ENCODE results near the gene SLIT3.

Gene SLIT3

DNA sequence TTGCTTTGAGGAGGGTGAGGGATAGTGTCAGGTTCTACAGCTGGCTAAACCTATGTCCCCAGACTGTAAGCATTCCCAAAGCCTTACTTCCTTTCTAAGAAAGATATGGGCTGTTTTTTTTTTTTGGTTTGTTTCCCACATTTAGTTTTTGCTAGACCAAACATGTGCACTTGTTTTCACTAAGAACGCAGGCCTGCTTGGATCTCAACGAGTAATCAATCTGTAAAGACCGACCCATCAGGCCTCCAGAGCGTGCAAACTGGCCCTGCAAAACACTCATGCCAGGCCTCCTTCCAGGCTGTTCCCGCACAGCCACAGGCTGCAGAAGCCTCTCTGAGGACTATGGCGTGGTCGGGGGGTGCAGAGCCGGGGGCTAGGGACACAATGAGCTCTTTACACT is 416.9 kb downstream of the SLIT3 start:
- Histone ChIP-seq H3K36me3 (ENCODE audit: insufficient read depth, low read length) (no peaks in the 10 kb centered on the region), H3K4me1 (ENCODE audit: control insufficient read depth, insufficient read depth, low read length) (peaks cover 6% of the 10 kb centered on the region), H3K9ac (ENCODE audit: low read depth, low read length) (no peak overlapping the region), H3K9me3 (replicated peaks; ENCODE audit: low read length) (no peaks in the 10 kb centered on the region), H3K4me2 (ENCODE audit: low read length) (no peak overlapping the region), H3K4me3 (ENCODE audit: low read length) (no peak overlapping the region), H3K27me3 (ENCODE audit: control insufficient read depth, insufficient read depth, low read length) (no peaks in the 10 kb centered on the region)

DNA sequence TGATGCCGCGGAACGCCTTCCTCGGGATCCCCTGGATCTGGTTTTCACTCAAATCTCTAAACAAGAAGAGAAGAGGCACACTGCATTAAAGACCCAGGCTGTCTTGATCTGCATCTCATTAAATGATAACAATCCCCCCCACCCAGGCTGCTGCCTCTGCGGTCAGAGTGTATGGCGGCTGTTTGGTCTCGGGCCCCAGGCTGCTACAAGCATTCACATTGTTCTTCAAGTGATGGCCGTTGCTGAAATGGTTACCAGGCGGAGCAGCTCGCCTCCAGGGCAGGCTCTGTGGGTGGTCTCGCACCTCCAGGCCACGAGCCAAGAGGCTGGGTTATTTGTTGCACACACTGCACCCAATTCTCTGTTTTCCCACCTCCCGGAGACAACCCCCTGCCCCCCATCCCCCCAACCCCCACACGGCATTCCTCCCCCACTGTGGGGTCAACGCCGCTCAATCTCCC is 417.6 kb downstream of the SLIT3 start:
- Histone ChIP-seq H3K9me3 (replicated peaks; ENCODE audit: low read length) (no peaks in the 10 kb centered on the region), H3K4me1 (ENCODE audit: control insufficient read depth, insufficient read depth, low read length) (peaks cover 6% of the 10 kb centered on the region), H3K4me3 (ENCODE audit: low read length) (no peak overlapping the region), H3K4me2 (ENCODE audit: low read length) (no peak overlapping the region), H3K9ac (ENCODE audit: low read depth, low read length) (no peak overlapping the region), H3K36me3 (ENCODE audit: insufficient read depth, low read length) (no peaks in the 10 kb centered on the region), H3K27me3 (ENCODE audit: control insufficient read depth, insufficient read depth, low read length) (no peaks in the 10 kb centered on the region)

DNA sequence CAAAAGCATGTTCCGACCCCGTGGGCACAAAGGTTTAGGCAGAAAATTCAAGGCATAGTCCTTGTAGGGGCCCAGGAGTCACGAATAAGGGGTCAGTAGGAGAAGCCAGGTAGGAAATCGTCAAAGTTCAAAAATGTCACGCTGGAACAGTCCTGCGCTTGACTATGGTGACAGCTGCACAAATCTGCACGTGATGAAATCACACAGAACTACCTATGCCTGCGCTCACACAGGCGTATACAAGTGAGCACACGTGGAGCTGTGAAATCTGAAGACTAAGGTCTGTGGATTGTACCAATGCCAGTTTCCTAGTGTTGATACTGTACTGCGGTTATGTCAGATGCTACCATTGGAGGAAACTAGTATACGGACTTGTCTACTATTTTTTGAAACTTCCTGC is 418.7 kb downstream of the SLIT3 start:
- no peaks in the 10 kb centered on the region for H3K9me3 ChIP-seq (replicated peaks; ENCODE audit: low read length)
- H3K4me1 ChIP-seq (ENCODE audit: control insufficient read depth, insufficient read depth, low read length): peaks cover 6% of the 10 kb centered on the region

DNA sequence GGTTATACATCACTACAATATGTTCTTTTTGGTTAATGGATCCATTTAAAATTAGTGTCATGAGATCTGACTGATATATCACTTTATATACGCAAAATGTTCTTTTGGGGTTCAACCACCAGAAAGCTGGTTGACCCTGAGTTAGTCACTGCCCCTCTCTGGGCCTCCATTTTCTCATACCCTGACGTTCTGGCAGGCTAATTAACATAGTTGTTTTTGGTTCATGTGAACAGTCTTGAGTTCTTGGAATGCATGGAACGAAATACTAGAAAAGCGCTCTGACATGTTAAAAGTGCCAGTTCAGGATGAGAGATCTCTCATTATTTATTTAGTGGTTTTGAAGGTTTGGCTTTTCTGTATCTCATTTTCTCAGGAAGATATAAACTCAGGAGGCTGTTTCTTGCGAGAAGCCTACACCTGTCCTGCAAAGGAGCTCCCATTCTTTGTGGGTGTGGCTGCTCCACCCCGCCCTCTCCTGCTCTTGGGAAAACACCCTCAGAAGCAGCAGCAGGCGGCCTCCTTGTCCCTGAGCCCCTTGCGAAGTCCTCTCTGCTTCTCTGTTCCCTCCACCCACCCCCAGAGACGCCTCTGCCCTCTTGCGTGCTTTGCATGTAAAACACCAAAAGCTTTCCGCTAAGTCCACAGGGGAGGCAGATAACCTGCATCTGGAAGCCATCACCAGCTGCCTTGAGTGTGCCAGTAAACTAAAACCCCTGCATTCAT is 419.4 kb downstream of the SLIT3 start:
- Histone ChIP-seq H3K4me3 (ENCODE audit: low read length) (no peak overlapping the region), H3K4me1 (ENCODE audit: control insufficient read depth, insufficient read depth, low read length) (peaks cover 6% of the 10 kb centered on the region), H3K9me3 (replicated peaks; ENCODE audit: low read length) (no peaks in the 10 kb centered on the region), H3K9ac (ENCODE audit: low read depth, low read length) (no peak overlapping the region), H3K27me3 (ENCODE audit: control insufficient read depth, insufficient read depth, low read length) (no peaks in the 10 kb centered on the region), H3K36me3 (ENCODE audit: insufficient read depth, low read length) (no peaks in the 10 kb centered on the region), H3K4me2 (ENCODE audit: low read length) (no peak overlapping the region)

More for the DNA sequence above, 418.7 kb downstream of the SLIT3 start:
- H3K36me3 ChIP-seq (ENCODE audit: insufficient read depth, low read length): no peaks in the 10 kb centered on the region
- no peaks in the 10 kb centered on the region for H3K27me3 ChIP-seq (ENCODE audit: control insufficient read depth, insufficient read depth, low read length)
- no peak overlapping the region for H3K4me2 ChIP-seq (ENCODE audit: low read length)
- no peak overlapping the region for H3K9ac ChIP-seq (ENCODE audit: low read depth, low read length)
- H3K4me3 ChIP-seq (ENCODE audit: low read length): no peak overlapping the region

DNA sequence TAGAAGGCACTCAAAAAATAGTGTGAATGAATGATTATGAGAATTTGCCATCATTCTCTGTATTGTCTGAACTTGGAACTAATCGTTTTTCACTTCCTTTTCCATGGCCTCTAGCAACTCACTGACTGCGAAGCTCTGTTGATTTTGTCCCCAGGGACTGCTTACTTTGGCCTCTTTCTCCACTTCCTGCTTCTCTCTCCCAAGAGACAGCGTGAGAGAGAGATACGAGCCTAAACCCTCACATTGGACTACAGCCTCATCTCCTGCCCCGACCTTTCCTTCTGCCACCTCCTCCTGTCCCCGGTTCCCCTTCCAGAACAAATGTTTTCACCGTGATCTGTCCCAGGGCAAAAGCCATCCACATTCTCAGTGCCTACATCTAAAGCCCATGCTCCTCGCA is 421.0 kb downstream of the SLIT3 start:
- H3K27me3 ChIP-seq (ENCODE audit: control insufficient read depth, insufficient read depth, low read length): peaks cover 6% of the 10 kb centered on the region
- no peaks in the 10 kb centered on the region for H3K9me3 ChIP-seq (replicated peaks; ENCODE audit: low read length)
- H3K4me2 ChIP-seq (ENCODE audit: low read length): no peak overlapping the region
- H3K9ac ChIP-seq (ENCODE audit: low read depth, low read length): no peak overlapping the region
- H3K36me3 ChIP-seq (ENCODE audit: insufficient read depth, low read length): no peaks in the 10 kb centered on the region
- H3K4me1 ChIP-seq (ENCODE audit: control insufficient read depth, insufficient read depth, low read length): peaks cover 6% of the 10 kb centered on the region
- no peak overlapping the region for H3K4me3 ChIP-seq (ENCODE audit: low read length)

DNA sequence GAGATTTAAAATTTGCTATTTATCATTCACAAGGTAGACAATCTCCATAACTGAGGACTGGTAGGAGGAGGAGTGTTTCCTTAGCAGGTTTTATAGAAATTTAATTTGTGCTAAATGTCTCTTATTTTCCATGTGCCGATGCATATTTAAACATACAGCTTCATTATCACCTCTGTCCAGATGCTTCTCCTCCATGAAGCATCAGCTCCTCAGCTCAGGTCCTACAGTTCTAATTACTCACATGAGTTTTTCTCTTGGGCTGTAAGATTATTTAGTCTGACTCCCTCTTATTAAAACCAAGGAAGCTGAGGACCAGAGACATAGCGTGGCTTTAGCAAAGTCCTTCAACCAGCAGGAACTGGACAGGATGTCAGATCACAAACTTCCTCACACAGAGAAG is 421.6 kb downstream of the SLIT3 start:
- Histone ChIP-seq H3K4me2 (ENCODE audit: low read length) (no peak overlapping the region), H3K9ac (ENCODE audit: low read depth, low read length) (no peak overlapping the region)

DNA sequence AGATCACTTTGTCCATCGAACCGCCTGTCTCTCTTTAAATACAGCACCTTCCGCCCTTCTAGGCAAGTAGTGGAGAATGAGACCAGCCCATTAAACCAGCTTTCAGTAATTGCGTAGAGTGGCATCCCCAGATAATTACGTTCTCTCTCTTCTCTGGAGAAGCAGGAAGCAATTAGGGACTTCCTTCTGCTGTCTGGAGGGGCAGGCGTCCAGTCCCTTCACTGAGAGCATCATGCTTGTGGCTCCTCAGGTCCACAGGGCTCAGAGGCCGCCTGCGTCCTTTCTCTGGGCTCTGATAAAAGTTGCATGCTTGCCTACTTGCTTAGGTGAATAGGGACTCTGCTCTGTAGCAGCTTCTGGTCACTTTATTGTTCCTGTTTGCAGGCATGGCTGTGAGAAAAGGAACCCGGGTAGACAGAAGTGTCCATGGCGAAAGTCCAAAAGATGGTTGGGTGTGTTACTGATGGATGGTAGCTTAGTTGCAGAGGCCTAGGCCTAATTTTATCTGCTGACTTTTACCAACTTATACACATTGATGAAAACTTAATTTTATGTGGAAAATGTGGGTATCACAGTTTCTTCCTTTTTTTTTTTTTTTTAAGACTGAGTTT is 422.7 kb downstream of the SLIT3 start:
- Histone ChIP-seq H3K4me2 (ENCODE audit: low read length) (no peak overlapping the region), H3K27me3 (ENCODE audit: control insufficient read depth, insufficient read depth, low read length) (peaks cover 6% of the 10 kb centered on the region), H3K4me1 (ENCODE audit: control insufficient read depth, insufficient read depth, low read length) (peaks cover 6% of the 10 kb centered on the region), H3K36me3 (ENCODE audit: insufficient read depth, low read length) (no peaks in the 10 kb centered on the region), H3K4me3 (ENCODE audit: low read length) (no peak overlapping the region), H3K9ac (ENCODE audit: low read depth, low read length) (no peak overlapping the region), H3K9me3 (replicated peaks; ENCODE audit: low read length) (no peaks in the 10 kb centered on the region)

More for the DNA sequence above, 421.6 kb downstream of the SLIT3 start:
- Histone ChIP-seq H3K4me1 (ENCODE audit: control insufficient read depth, insufficient read depth, low read length) (peaks cover 6% of the 10 kb centered on the region), H3K4me3 (ENCODE audit: low read length) (no peak overlapping the region), H3K27me3 (ENCODE audit: control insufficient read depth, insufficient read depth, low read length) (peaks cover 6% of the 10 kb centered on the region), H3K9me3 (replicated peaks; ENCODE audit: low read length) (no peaks in the 10 kb centered on the region), H3K36me3 (ENCODE audit: insufficient read depth, low read length) (no peaks in the 10 kb centered on the region)

DNA sequence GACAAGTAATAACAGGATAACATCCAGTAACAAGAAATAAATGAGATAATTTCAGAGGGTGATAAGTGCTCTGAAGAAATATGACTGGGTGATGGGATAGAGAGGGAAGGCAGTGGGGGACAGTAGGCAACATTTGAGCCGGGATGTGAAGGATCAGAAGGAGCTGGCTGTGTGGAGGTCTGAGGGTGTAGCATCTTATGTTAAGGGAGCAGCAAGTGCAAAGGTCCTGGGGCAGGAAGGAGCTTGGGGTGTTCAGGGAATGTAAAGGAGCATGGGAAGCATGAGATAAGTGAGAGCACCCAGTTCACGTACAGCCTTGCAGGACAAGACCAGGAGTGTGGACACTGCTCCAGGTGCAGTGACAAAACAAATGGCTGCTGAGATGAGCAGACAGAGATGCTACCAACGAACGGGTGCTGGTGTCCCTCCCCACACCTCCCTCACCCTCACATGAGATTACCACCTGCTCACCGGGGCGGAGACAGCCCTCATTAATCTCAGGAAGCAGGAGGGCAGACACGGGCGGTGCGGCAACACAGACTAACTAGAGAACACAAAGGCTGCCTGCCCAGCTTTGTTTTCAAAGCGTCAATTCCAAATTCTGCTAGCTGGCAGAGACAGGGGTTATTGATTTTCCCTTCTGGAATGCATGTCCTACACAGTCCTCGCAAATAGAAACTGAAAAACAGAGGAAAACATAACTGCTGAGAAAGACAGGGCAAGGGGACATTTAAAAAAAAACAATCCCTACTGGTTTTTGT is 423.6 kb downstream of the SLIT3 start:
- Histone ChIP-seq H3K27me3 (ENCODE audit: control insufficient read depth, insufficient read depth, low read length) (peaks cover 6% of the 10 kb centered on the region), H3K9me3 (replicated peaks; ENCODE audit: low read length) (no peaks in the 10 kb centered on the region), H3K9ac (ENCODE audit: low read depth, low read length) (no peak overlapping the region), H3K36me3 (ENCODE audit: insufficient read depth, low read length) (no peaks in the 10 kb centered on the region), H3K4me1 (ENCODE audit: control insufficient read depth, insufficient read depth, low read length) (peaks cover 6% of the 10 kb centered on the region), H3K4me2 (ENCODE audit: low read length) (no peak overlapping the region), H3K4me3 (ENCODE audit: low read length) (no peak overlapping the region)

DNA sequence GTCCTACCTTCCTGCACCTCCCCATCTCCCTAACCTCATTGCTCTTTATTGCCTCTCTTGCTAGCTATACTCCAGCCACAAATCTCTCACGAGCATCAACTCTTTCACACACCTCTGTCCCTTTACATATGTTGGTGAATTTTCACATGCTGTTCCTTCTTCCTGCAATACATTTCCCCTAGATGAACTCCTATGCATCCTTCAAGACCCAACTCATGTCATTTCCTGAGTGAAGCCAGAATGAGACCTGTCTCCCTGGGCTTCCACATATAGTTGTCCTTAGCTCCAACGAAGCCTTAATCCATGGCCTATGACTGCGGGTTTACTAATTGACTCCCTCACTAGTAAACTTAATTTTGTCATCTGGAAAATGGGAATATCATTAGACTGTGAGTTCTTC is 424.5 kb downstream of the SLIT3 start:
- H3K4me2 ChIP-seq (ENCODE audit: low read length): no peak overlapping the region

DNA sequence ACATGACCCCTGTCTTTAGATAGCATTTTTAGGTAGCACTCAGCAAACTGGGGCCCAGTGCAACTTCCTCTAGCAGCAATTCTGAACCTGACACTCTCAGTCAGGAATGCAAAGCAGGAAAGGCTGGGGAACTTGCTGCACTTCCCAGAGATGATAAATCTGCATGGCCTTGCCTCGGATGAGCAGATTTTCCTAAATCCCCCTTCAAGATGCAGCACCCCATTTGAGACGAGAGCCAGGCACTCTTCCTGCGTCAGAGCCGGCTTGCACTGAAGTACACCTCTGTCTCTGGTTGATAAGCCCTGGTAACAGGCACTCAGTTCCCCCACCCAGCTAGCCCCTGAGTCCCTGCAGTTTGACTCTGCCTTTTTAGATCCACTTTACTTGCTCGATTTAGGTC is 425.1 kb downstream of the SLIT3 start:
- Histone ChIP-seq H3K9ac (ENCODE audit: low read depth, low read length) (no peak overlapping the region), H3K36me3 (ENCODE audit: insufficient read depth, low read length) (no peaks in the 10 kb centered on the region), H3K4me2 (ENCODE audit: low read length) (no peak overlapping the region), H3K4me3 (ENCODE audit: low read length) (no peak overlapping the region), H3K27me3 (ENCODE audit: control insufficient read depth, insufficient read depth, low read length) (peaks cover 6% of the 10 kb centered on the region), H3K4me1 (ENCODE audit: control insufficient read depth, insufficient read depth, low read length) (peaks cover 6% of the 10 kb centered on the region), H3K9me3 (replicated peaks; ENCODE audit: low read length) (no peaks in the 10 kb centered on the region)

More for the DNA sequence above, 424.5 kb downstream of the SLIT3 start:
- no peak overlapping the region for H3K9ac ChIP-seq (ENCODE audit: low read depth, low read length)
- H3K27me3 ChIP-seq (ENCODE audit: control insufficient read depth, insufficient read depth, low read length): peaks cover 6% of the 10 kb centered on the region
- no peaks in the 10 kb centered on the region for H3K36me3 ChIP-seq (ENCODE audit: insufficient read depth, low read length)
- no peak overlapping the region for H3K4me3 ChIP-seq (ENCODE audit: low read length)
- peaks cover 6% of the 10 kb centered on the region for H3K4me1 ChIP-seq (ENCODE audit: control insufficient read depth, insufficient read depth, low read length)
- H3K9me3 ChIP-seq (replicated peaks; ENCODE audit: low read length): no peaks in the 10 kb centered on the region

DNA sequence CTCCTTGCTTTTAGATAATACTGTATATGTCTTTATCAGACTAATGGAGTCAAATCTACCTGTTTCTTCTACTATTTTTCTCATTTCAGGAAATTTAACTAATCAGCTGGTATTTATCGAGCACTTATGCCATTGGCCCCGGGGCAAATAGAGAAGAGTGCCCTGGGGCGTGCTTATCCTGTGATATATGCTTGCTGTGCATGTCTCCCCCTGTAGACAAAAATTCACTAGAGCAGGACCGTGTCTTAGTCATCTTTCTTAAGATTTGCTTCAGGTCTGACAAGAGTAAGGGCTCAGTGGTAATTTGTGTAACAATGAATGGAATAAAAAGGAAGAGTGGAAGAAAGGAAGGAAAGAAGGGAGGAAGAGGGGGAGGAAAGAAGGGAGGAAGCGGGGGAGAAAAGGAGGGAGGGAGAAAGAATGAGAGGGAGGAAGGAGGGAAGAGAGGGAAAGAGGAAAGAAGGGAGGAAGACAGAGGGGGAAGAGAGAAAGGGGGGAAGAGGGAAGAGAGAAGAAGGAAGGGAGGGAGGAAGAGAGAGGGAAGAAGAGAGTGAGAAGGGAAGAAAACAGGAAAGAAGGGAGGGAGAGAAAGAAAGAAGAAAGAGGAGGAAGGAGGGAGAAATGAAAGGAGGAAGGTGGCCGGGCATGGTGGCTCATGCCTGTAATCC is 426.1 kb downstream of the SLIT3 start:
- Histone ChIP-seq H3K36me3 (ENCODE audit: insufficient read depth, low read length) (no peaks in the 10 kb centered on the region), H3K4me3 (ENCODE audit: low read length) (no peak overlapping the region), H3K9ac (ENCODE audit: low read depth, low read length) (no peak overlapping the region), H3K4me2 (ENCODE audit: low read length) (no peak overlapping the region), H3K9me3 (replicated peaks; ENCODE audit: low read length) (no peaks in the 10 kb centered on the region), H3K4me1 (ENCODE audit: control insufficient read depth, insufficient read depth, low read length) (peaks cover 3% of the 10 kb centered on the region), H3K27me3 (ENCODE audit: control insufficient read depth, insufficient read depth, low read length) (peaks cover 6% of the 10 kb centered on the region)

All from skeletal muscle satellite cell (primary cell).